H1 (cell line): ENCODE measurements around the gene IGFALS.

Experiments
- EP300 ChIP-seq, 2 experiments: IDR thresholded peaks; 1 replicate in 1 of 2; 2 replicates in 1 of 2; pipeline ENCODE4 v1.6.1; 2011 to 2012; ENCODE audit warnings: low read depth in 2 of 2, low read length in 2 of 2, mild to moderate bottlenecking in 2 of 2, borderline replicate concordance in 1 of 2, inconsistent platforms in 1 of 2, moderate library complexity in 1 of 2
- EZH2 ChIP-seq: fragments of 200-600 bp; sonication (generic); IDR thresholded peaks from 2 replicates; pipeline ENCODE4 v1.7.1; 2012; ENCODE audit warnings: low read depth, mild to moderate bottlenecking, moderate library complexity, low read length, inconsistent platforms; ENCODE audit not compliant: severe bottlenecking
- JUN ChIP-seq: IDR thresholded peaks from 2 replicates; pipeline ENCODE4 v1.6.1; 2011; ENCODE audit warnings: low read depth, mild to moderate bottlenecking, improper control_type of control experiment, low read length
- TF ChIP-seq, protein P1 (sequence below), 3 experiments: IDR thresholded peaks; 1 replicate in 2 of 3; 2 replicates in 1 of 3; pipeline versions ENCODE4 v1.5.1 to v1.6.1; 2011; ENCODE audit warnings: low read length in 3 of 3, mild to moderate bottlenecking in 3 of 3, inconsistent platforms in 2 of 3, low read depth in 1 of 3, moderate library complexity in 1 of 3; ENCODE audit not compliant: insufficient read depth in 1 of 3; ENCODE audit errors: control extremely low read depth in 1 of 3

GRCh38 chr16:1761751-1762150 lies 31.8 kb downstream of the IGFALS start:
- TF ChIP-seq JUN: no peak
- no peak for TF ChIP-seq EP300 (IDR thresholded peaks at IDR 0.05; ENCODE audit: borderline replicate concordance in 1 of 2, low read depth in 2 of 2, low read length in 2 of 2)
- TF ChIP-seq, protein P1, sequence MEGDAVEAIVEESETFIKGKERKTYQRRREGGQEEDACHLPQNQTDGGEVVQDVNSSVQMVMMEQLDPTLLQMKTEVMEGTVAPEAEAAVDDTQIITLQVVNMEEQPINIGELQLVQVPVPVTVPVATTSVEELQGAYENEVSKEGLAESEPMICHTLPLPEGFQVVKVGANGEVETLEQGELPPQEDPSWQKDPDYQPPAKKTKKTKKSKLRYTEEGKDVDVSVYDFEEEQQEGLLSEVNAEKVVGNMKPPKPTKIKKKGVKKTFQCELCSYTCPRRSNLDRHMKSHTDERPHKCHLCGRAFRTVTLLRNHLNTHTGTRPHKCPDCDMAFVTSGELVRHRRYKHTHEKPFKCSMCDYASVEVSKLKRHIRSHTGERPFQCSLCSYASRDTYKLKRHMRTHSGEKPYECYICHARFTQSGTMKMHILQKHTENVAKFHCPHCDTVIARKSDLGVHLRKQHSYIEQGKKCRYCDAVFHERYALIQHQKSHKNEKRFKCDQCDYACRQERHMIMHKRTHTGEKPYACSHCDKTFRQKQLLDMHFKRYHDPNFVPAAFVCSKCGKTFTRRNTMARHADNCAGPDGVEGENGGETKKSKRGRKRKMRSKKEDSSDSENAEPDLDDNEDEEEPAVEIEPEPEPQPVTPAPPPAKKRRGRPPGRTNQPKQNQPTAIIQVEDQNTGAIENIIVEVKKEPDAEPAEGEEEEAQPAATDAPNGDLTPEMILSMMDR (IDR thresholded peaks at IDR 0.05; ENCODE audit: control extremely low read depth in 1 of 3, insufficient read depth in 1 of 3, low read depth in 1 of 3, low read length in 3 of 3): no peak
- TF ChIP-seq EZH2: no peak
